ENCODE measurements around the gene TANGO6.

DNA sequence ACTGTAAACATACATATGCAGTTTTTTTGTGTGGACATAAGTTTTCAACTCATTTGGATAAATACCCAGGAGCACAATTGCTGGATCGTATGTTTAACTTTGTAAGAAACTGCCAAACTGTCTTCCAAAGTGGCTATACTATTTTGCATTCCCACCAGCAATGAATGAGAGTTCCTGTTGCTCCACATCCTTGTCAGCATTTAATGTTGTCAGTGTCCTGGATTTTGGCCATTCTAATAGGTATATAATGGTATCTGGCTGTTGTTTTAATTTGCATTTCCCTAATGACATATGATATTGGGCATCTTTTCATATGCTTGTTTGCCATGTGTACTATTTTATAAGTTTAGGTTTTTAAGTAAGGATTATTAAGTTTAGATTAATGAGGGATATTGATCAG, 14.1 kb downstream of the TANGO6 start:
- TF ChIP-seq, protein P1, sequence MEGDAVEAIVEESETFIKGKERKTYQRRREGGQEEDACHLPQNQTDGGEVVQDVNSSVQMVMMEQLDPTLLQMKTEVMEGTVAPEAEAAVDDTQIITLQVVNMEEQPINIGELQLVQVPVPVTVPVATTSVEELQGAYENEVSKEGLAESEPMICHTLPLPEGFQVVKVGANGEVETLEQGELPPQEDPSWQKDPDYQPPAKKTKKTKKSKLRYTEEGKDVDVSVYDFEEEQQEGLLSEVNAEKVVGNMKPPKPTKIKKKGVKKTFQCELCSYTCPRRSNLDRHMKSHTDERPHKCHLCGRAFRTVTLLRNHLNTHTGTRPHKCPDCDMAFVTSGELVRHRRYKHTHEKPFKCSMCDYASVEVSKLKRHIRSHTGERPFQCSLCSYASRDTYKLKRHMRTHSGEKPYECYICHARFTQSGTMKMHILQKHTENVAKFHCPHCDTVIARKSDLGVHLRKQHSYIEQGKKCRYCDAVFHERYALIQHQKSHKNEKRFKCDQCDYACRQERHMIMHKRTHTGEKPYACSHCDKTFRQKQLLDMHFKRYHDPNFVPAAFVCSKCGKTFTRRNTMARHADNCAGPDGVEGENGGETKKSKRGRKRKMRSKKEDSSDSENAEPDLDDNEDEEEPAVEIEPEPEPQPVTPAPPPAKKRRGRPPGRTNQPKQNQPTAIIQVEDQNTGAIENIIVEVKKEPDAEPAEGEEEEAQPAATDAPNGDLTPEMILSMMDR (conservative IDR thresholded peaks at IDR 0.05 in 1 of 2, IDR thresholded peaks at IDR 0.05 in 1 of 2; ENCODE audit: extremely low read depth in 1 of 2, insufficient read depth in 1 of 2, low read depth in 1 of 2, low read length in 2 of 2), result no peak
- TF ChIP-seq EZH2 (IDR thresholded peaks at IDR 0.05; ENCODE audit: borderline replicate concordance, low read length), result no peak
